ENCODE measurements around the gene GPC6. TPM values are rescaled to one million over a fixed set of nuclear protein-coding genes. Genes with fewer than 3 reads are reported as not detected.

Gene GPC6
- total and polyA plus RNA-seq, 2 donors (not counting 3 experiments of a cell fraction or from before 2014, with no cell fraction given) = 0.01 TPM; not detected in 1

GRCh38 chr13:93377196-93377595 lies 150.6 kb downstream of the GPC6 start:
- Histone ChIP-seq H3K36me3 (ENCODE audit: control insufficient read depth in 2 of 2, extremely low read depth in 1 of 2, insufficient read depth in 2 of 2, low read length in 2 of 2) (no peaks in the 10 kb centered on the region), H3K9me1 (replicated peaks; ENCODE audit: control insufficient read depth, extremely low read depth, insufficient read depth, low read length) (no peaks in the 10 kb centered on the region), H3K79me2 (ENCODE audit: control insufficient read depth, insufficient read depth, low read length) (no peaks in the 10 kb centered on the region), H3K9ac (replicated peaks; ENCODE audit: extremely low read depth, insufficient read depth, low read length) (no peak overlapping the region), H3K27ac (ENCODE audit: insufficient read depth, low read depth, low read length) (no peak overlapping the region), H3K9me3 (replicated peaks; ENCODE audit: control insufficient read depth, insufficient read depth, low read length) (peaks cover 2% of the 10 kb centered on the region), H3K4me1 (ENCODE audit: control insufficient read depth, extremely low read depth, insufficient read depth, low read length) (no peaks in the 10 kb centered on the region), H2AFZ (ENCODE audit: low read depth, low read length) (no peak overlapping the region), H3K4me3 (replicated peaks in 1 of 3; ENCODE audit: insufficient read depth in 1 of 3, low read depth in 1 of 3, low read length in 3 of 3) (no peak overlapping the region), H4K20me1 (replicated peaks; ENCODE audit: control insufficient read depth, extremely low read depth, insufficient read depth, low read length) (no peaks in the 10 kb centered on the region), H3K4me2 (ENCODE audit: insufficient read depth, low read length) (no peak overlapping the region), H3K27me3 (ENCODE audit: control insufficient read depth in 2 of 2, insufficient read depth in 2 of 2, low read length in 2 of 2) (no peaks in the 10 kb centered on the region)
- no peak for DNase-seq (ENCODE audit: low read depth, low spot score)
- no peak for FAIRE-seq
- no TSS peak for BruUV-seq (replicated peaks)
- ChIA-PET CTCF (no interaction called here), POLR2A (no interaction called here)
- dilution Hi-C loops (cut with MboI; ENCODE audit: extremely low pct_ligation_motif_present, low sequenced_read_pairs) = no loop called here
- TF ChIP-seq CTCF (IDR thresholded peaks at IDR 0.05; ENCODE audit: extremely low read depth in 1 of 2, insufficient read depth in 1 of 2, low read depth in 1 of 2, low read length in 2 of 2) (no peak), POLR2A (IDR thresholded peaks at IDR 0.05; ENCODE audit: low read depth, low read length) (no peak), GATA2 (IDR thresholded peaks at IDR 0.05; ENCODE audit: insufficient read depth, insufficient read length, low read depth, low read length) (no peak), EZH2 (IDR thresholded peaks at IDR 0.05; ENCODE audit: borderline replicate concordance, low read depth, low read length, severe bottlenecking) (no peak), JUN (IDR thresholded peaks at IDR 0.05; ENCODE audit: borderline replicate concordance, insufficient read depth, insufficient read length, low read depth) (no peak), MYC (IDR thresholded peaks at IDR 0.05; ENCODE audit: low read depth, low read length) (no peak), POLR2AphosphoS5 (IDR thresholded peaks at IDR 0.05; ENCODE audit: insufficient read depth, low read depth, low read length) (no peak)
- intact Hi-C loops (cut with micrococcal nuclease) = no loop called here

- FAIRE-seq (no peak), DNase-seq (ENCODE audit: low read depth, low spot score) (no peak)
- Histone ChIP-seq H3K36me3 (ENCODE audit: control insufficient read depth in 2 of 2, extremely low read depth in 1 of 2, insufficient read depth in 2 of 2, low read length in 2 of 2) (no peaks in the 10 kb centered on the region), H3K27me3 (ENCODE audit: control insufficient read depth in 2 of 2, insufficient read depth in 2 of 2, low read length in 2 of 2) (no peaks in the 10 kb centered on the region), H3K27ac (ENCODE audit: insufficient read depth, low read depth, low read length) (no peak overlapping the region), H3K9me3 (replicated peaks; ENCODE audit: control insufficient read depth, insufficient read depth, low read length) (peaks cover 6% of the 10 kb centered on the region), H2AFZ (ENCODE audit: low read depth, low read length) (no peak overlapping the region), H3K4me1 (ENCODE audit: control insufficient read depth, extremely low read depth, insufficient read depth, low read length) (no peaks in the 10 kb centered on the region), H3K4me3 (replicated peaks in 1 of 3; ENCODE audit: insufficient read depth in 1 of 3, low read depth in 1 of 3, low read length in 3 of 3) (no peak overlapping the region), H3K4me2 (ENCODE audit: insufficient read depth, low read length) (no peak overlapping the region), H4K20me1 (replicated peaks; ENCODE audit: control insufficient read depth, extremely low read depth, insufficient read depth, low read length) (no peaks in the 10 kb centered on the region), H3K79me2 (ENCODE audit: control insufficient read depth, insufficient read depth, low read length) (no peaks in the 10 kb centered on the region), H3K9me1 (replicated peaks; ENCODE audit: control insufficient read depth, extremely low read depth, insufficient read depth, low read length) (no peaks in the 10 kb centered on the region), H3K9ac (replicated peaks; ENCODE audit: extremely low read depth, insufficient read depth, low read length) (no peak overlapping the region)
- ChIA-PET POLR2A (no interaction called here), CTCF (no interaction called here)
- TF ChIP-seq GATA2 (IDR thresholded peaks at IDR 0.05; ENCODE audit: insufficient read depth, insufficient read length, low read depth, low read length) (no peak), POLR2A (IDR thresholded peaks at IDR 0.05; ENCODE audit: low read depth, low read length) (no peak), CTCF (IDR thresholded peaks at IDR 0.05; ENCODE audit: extremely low read depth in 1 of 2, insufficient read depth in 1 of 2, low read depth in 1 of 2, low read length in 2 of 2) (no peak), POLR2AphosphoS5 (IDR thresholded peaks at IDR 0.05; ENCODE audit: insufficient read depth, low read depth, low read length) (no peak), MAX (IDR thresholded peaks at IDR 0.05; ENCODE audit: insufficient read depth, insufficient read length) (no peak), JUN (IDR thresholded peaks at IDR 0.05; ENCODE audit: borderline replicate concordance, insufficient read depth, insufficient read length, low read depth) (no peak), EZH2 (IDR thresholded peaks at IDR 0.05; ENCODE audit: borderline replicate concordance, low read depth, low read length, severe bottlenecking) (no peak), MYC (IDR thresholded peaks at IDR 0.05; ENCODE audit: low read depth, low read length) (no peak), FOS (IDR thresholded peaks at IDR 0.05; ENCODE audit: borderline replicate concordance, insufficient read depth, low read length) (no peak)
- no TSS peak for BruUV-seq (replicated peaks)
- intact Hi-C loops (cut with micrococcal nuclease) (no loop called here), dilution Hi-C loops (cut with MboI; ENCODE audit: extremely low pct_ligation_motif_present, low sequenced_read_pairs) (no loop called here)
These were observed 151.6 kb downstream of the GPC6 start for GRCh38 chr13:93378184-93378583.

All from endothelial cell of umbilical vein (primary cell).